ENCODE results near the gene DRD3.

Gene DRD3

GRCh38 chr3:114143817-114144216 lies 35.0 kb downstream of the DRD3 start:
- DNase-seq (ENCODE audit: low read depth, low spot score), result no peak
- ChIA-PET CTCF (interaction anchor here (0.7 to 2.2 kb wide), 5 partner anchors 11 to 407 kb away, joined by 3 to 12 read pairs (median 5); no protein-coding TSS in a partner anchor), POLR2A (interaction anchor here (1.1 kb wide), 1 partner anchor 31 kb away, joined by 3 read pairs; no protein-coding TSS in a partner anchor)
- no peak overlapping the region for H3K4me3 ChIP-seq (ENCODE audit: low read depth, low read length)
- no peak for TF ChIP-seq CTCF (IDR thresholded peaks at IDR 0.05; ENCODE audit: insufficient read depth, low read length, missing control alignments)

GRCh38 chr3:114139836-114140235 lies 39.0 kb downstream of the DRD3 start:
- no peak for DNase-seq (ENCODE audit: low read depth, low spot score)
- ChIA-PET CTCF (no interaction called here), POLR2A (no interaction called here)
- no peak for TF ChIP-seq CTCF (IDR thresholded peaks at IDR 0.05; ENCODE audit: insufficient read depth, low read length, missing control alignments)
- no peak overlapping the region for H3K4me3 ChIP-seq (ENCODE audit: low read depth, low read length)

- ChIA-PET POLR2A (no interaction called here), CTCF (no interaction called here)
- no peak for DNase-seq (ENCODE audit: low read depth, low spot score)
- H3K4me3 ChIP-seq (ENCODE audit: low read depth, low read length), result no peak overlapping the region
- TF ChIP-seq CTCF (IDR thresholded peaks at IDR 0.05; ENCODE audit: insufficient read depth, low read length, missing control alignments), result no peak
Observed at GRCh38 chr3:114133947-114134346, 44.9 kb downstream of the DRD3 start.

GRCh38 chr3:114132500-114132899 lies 46.4 kb downstream of the DRD3 start:
- H3K4me3 ChIP-seq (ENCODE audit: low read depth, low read length), result no peak overlapping the region
- ChIA-PET POLR2A (no interaction called here), CTCF (no interaction called here)
- no peak for TF ChIP-seq CTCF (IDR thresholded peaks at IDR 0.05; ENCODE audit: insufficient read depth, low read length, missing control alignments)
- DNase-seq (ENCODE audit: low read depth, low spot score), result no peak

GRCh38 chr3:114128826-114129225 lies 50.0 kb downstream of the DRD3 start:
- TF ChIP-seq CTCF (IDR thresholded peaks at IDR 0.05; ENCODE audit: insufficient read depth, low read length, missing control alignments), result no peak
- H3K4me3 ChIP-seq (ENCODE audit: low read depth, low read length), result no peak overlapping the region
- CTCF ChIA-PET, result no interaction called here
- POLR2A ChIA-PET, result no interaction called here
- DNase-seq (ENCODE audit: low read depth, low spot score), result no peak

GRCh38 chr3:114128231-114128630 lies 50.6 kb downstream of the DRD3 start:
- no peak for TF ChIP-seq CTCF (IDR thresholded peaks at IDR 0.05; ENCODE audit: insufficient read depth, low read length, missing control alignments)
- no peak overlapping the region for H3K4me3 ChIP-seq (ENCODE audit: low read depth, low read length)
- no peak for DNase-seq (ENCODE audit: low read depth, low spot score)
- ChIA-PET CTCF (interaction anchor here (1.8 kb wide), 1 partner anchor 16 kb away, joined by 7 read pairs; no protein-coding TSS in a partner anchor), POLR2A (no interaction called here)

Measured in AG04449 (cell line).